HepG2 (cell line): Measurements from ENCODE around the gene RBBP8NL. TPM values are rescaled to one million over a fixed set of nuclear protein-coding genes. Genes with fewer than 3 reads are reported as not detected.

Experiments
- ATAC-seq: fragments of 200-7000 bp; cut with Tn5 transposase; 3 replicates; pipeline ENCODE4 v1.9.1; 2020; ENCODE audit warnings: mild to moderate bottlenecking, moderate library complexity
- BruUV-seq: library from RNA; stranded (reverse); fragments of 400-500 nt; replicated peaks from 2 replicates; lab custom pipeline; 2021; lab: Mats Ljungman, UMichigan
- CTCF ChIA-PET: fragments of 300-600 bp; formaldehyde crosslinking; extraction: SDS; loops from one replicate; lab custom pipeline; 2021; ENCODE audit warnings: low total read pairs, inconsistent platforms, low intra/inter-chr PET ratio; lab: Yijun Ruan, JAX
- POLR2A ChIA-PET: fragments of 350-600 bp; sonication (Branson Sonifier 250); formaldehyde crosslinking; loops from one replicate; lab custom pipeline; 2020; ENCODE audit warnings: antibody characterized with exemption, inconsistent platforms; lab: Yijun Ruan, JAX
- DNase-seq: peaks from one replicate; pipeline ENCODE4 v3.0.0-alpha.2; 2015; ENCODE audit warnings: low spot score
- FAIRE-seq: peaks from 3 replicates; lab custom pipeline; 2011; peaks lifted over from hg19 to GRCh38; lab: Jason Lieb, UNC
- H2AFZ ChIP-seq: one replicate; pipeline ENCODE4 v1.6.1; 2011; ENCODE audit warnings: low read length, inconsistent platforms
- H3K27ac ChIP-seq: fragments of 300-600 bp; 3 replicates; pipeline ENCODE4 v1.8.0; 2011; ENCODE audit warnings: mixed run types, mild to moderate bottlenecking, mixed read lengths, low read length, inconsistent platforms; ENCODE audit not compliant: insufficient read depth; ENCODE audit errors: extremely low read length
- H3K27me3 ChIP-seq, 2 experiments: fragments of 200-600 bp in 1 of 2; 2 replicates in 1 of 2; 3 replicates in 1 of 2; pipeline versions ENCODE4 v1.6.0 to v1.8.0; 2011; ENCODE audit warnings: low read length in 2 of 2, mild to moderate bottlenecking in 2 of 2, moderate library complexity in 2 of 2, inconsistent platforms in 1 of 2; ENCODE audit not compliant: insufficient read depth in 2 of 2, control insufficient read depth in 1 of 2
- H3K36me3 ChIP-seq, 2 experiments: fragments of 200-600 bp in 1 of 2; replicated peaks in 1 of 2; 2 replicates in 1 of 2; 3 replicates in 1 of 2; pipeline versions ENCODE4 v1.5.1 to v1.8.0; 2011; ENCODE audit warnings: low read length in 2 of 2, inconsistent platforms in 1 of 2; ENCODE audit not compliant: insufficient read depth in 2 of 2, control insufficient read depth in 1 of 2
- H3K4me1 ChIP-seq: 2 replicates; pipeline ENCODE4 v1.5.1; 2012; ENCODE audit warnings: low read length, inconsistent platforms; ENCODE audit not compliant: insufficient read depth
- H3K4me2 ChIP-seq: 2 replicates; pipeline ENCODE4 v1.6.0; 2011; ENCODE audit warnings: low read depth, low read length, inconsistent platforms
- H3K4me3 ChIP-seq, 3 experiments: fragments of 200-600 bp in 1 of 3; sonication (generic), shearing (Covaris generic) in 1 of 3; replicated peaks in 1 of 3; 2 replicates each; pipeline ENCODE4 v1.5.1; 2011 to 2016; ENCODE audit warnings: low read length in 3 of 3, inconsistent platforms in 2 of 3, low read depth in 2 of 3, mild to moderate bottlenecking in 2 of 3, control low read depth in 1 of 3, mixed read lengths in 1 of 3; ENCODE audit not compliant: insufficient read depth in 1 of 3
- H3K79me2 ChIP-seq: one replicate; pipeline ENCODE4 v1.6.1; 2011; ENCODE audit warnings: low read length, inconsistent platforms; ENCODE audit not compliant: insufficient read depth
- H3K9ac ChIP-seq: 2 replicates; pipeline ENCODE4 v1.6.0; 2011; ENCODE audit warnings: mild to moderate bottlenecking, low read depth, low read length, inconsistent platforms; ENCODE audit not compliant: insufficient read depth
- H3K9me3 ChIP-seq: 2 replicates; pipeline ENCODE4 v1.5.1; 2012; ENCODE audit warnings: mild to moderate bottlenecking, low read length
- H4K20me1 ChIP-seq: 2 replicates; pipeline ENCODE4 v1.6.0; 2011; ENCODE audit warnings: inconsistent platforms, mild to moderate bottlenecking, low read length, moderate library complexity; ENCODE audit not compliant: insufficient read depth
- CENPX ChIP-seq: sonication (generic); formaldehyde crosslinking; IDR thresholded peaks from 2 replicates; pipeline ENCODE4 v1.9.0; 2021; ENCODE audit warnings: mild to moderate bottlenecking, missing genetic modification reagents, moderate library complexity
- DNMT1 ChIP-seq: sonication (generic); formaldehyde crosslinking; IDR thresholded peaks from 2 replicates; pipeline ENCODE4 v1.5.1; 2020; ENCODE audit warnings: mild to moderate bottlenecking, missing genetic modification reagents
- JUNB ChIP-seq: sonication (generic); formaldehyde crosslinking; IDR thresholded peaks from 2 replicates; pipeline ENCODE4 v1.8.0; 2022; ENCODE audit warnings: missing genetic modification reagents, mild to moderate bottlenecking, borderline replicate concordance
- KDM5A ChIP-seq: fragments of 200-600 bp; sonication (generic); IDR thresholded peaks from 2 replicates; pipeline ENCODE4 v1.7.0; 2018; ENCODE audit warnings: antibody characterized with exemption, mild to moderate bottlenecking, low read length, borderline replicate concordance
- MATR3 ChIP-seq: sonication (generic); formaldehyde crosslinking; IDR thresholded peaks from 2 replicates; pipeline ENCODE4 v1.4.0; 2020; ENCODE audit warnings: missing genetic modification reagents
- MTF2 ChIP-seq: sonication (generic); formaldehyde crosslinking; IDR thresholded peaks from 2 replicates; pipeline ENCODE4 v1.5.0; 2020; ENCODE audit warnings: missing genetic modification reagents, borderline replicate concordance
- NFKB2 ChIP-seq: sonication (generic); formaldehyde crosslinking; IDR thresholded peaks from 2 replicates; pipeline ENCODE4 v1.4.0; 2020; ENCODE audit warnings: missing genetic modification reagents, borderline replicate concordance
- RFX1 ChIP-seq: fragments of 450-650 bp; IDR thresholded peaks from 2 replicates; pipeline ENCODE4 v1.6.1; 2017
- XRCC5 ChIP-seq: fragments of 200-400 bp; formaldehyde crosslinking; optimal IDR thresholded peaks from 2 replicates; pipeline ENCODE3; 2017; ENCODE audit warnings: mild to moderate bottlenecking, low read length
- ZFP91 ChIP-seq: sonication (generic); formaldehyde crosslinking; IDR thresholded peaks from 2 replicates; pipeline ENCODE4 v1.9.0; 2022; ENCODE audit warnings: missing genetic modification reagents, mild to moderate bottlenecking, borderline replicate concordance
- ZNF563 ChIP-seq: sonication (generic); formaldehyde crosslinking; IDR thresholded peaks from 2 replicates; pipeline ENCODE4 v1.8.0; 2022; ENCODE audit warnings: mild to moderate bottlenecking, moderate library complexity, missing genetic modification reagents
- ZNF605 ChIP-seq: sonication (generic); formaldehyde crosslinking; IDR thresholded peaks from 2 replicates; pipeline ENCODE4 v1.8.0; 2022; ENCODE audit warnings: mild to moderate bottlenecking, missing genetic modification reagents
- WGBS: methylation state at CpG from one replicate; pipeline ENCODE4 v1.1.6; 2017; ENCODE audit warnings: low lambda C conversion rate; 5-methylcytosine and 5-hydroxymethylcytosine counted together
- in situ Hi-C: cut with HindIII; loops from 2 replicates; pipeline ENCODE4 v1.10.0; 2017; ENCODE audit warnings: low pct_unique_long_range_greater_than_20kb; ENCODE audit not compliant: extremely low pct_ligation_motif_present
- intact Hi-C: fragments of 100-400 bp; cut with micrococcal nuclease; formaldehyde crosslinking; loops from one replicate; pipeline ENCODE4 v1.10.0; 2022; ENCODE audit not compliant: unreplicated experiment
- polyA plus RNA-seq, 8 experiments: library from polyadenylated mRNA; depleted of rRNA in 3 of 8; stranded (reverse) in 7 of 8; unstranded in 1 of 8; fragments of >200 nt; fragmentation: Illumina TruSeq in 4 of 8; extraction: Trizol in 4 of 8; gene quantifications; 2 replicates each; pipeline versions ENCODE4 v1.2.1 to v1.2.3, GENCODE V29; 2011 to 2016; ENCODE audit warnings: low read depth in 4 of 8, missing spikeins in 1 of 8, mixed read lengths in 1 of 8; ENCODE audit not compliant: insufficient read depth in 1 of 8
- total RNA-seq, 5 experiments: library from RNA; depleted of rRNA; stranded (reverse); fragments of >200 nt; fragmentation: Illumina TruSeq; extraction: Trizol; gene quantifications; 2 replicates each; pipeline ENCODE4 v1.2.3, GENCODE V29; 2016; ENCODE audit warnings: low read depth in 1 of 5

Gene RBBP8NL
- total and polyA plus RNA-seq, 2 of the 13 experiments (the other 11 are each of a cell fraction or from before 2014, with no cell fraction given) = 0.69 to 0.86 TPM

DNA sequence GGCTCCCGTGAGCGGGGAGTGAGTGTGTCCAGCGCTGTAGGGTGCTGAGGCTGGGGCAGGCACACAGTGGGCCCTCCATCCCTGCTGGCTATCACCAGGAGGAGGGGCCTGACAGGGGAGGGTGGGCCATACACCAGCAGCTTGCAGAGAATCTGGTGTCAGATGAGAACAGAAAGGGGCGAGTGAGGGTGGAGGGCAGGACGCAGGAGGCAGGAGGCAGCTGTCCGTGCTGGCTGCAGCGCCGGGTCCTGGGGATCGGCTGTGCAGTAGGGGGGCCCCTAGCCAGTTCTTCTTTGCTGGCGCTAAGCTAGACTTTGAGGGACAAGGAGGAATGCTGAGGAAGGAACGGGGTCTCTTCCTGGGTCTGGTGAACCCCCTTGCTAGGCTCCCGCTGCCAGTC is 18.7 kb downstream of the RBBP8NL start:
- FAIRE-seq (no peak), ATAC-seq (no peak), DNase-seq (no peak)
- Histone ChIP-seq H2AFZ (no peak overlapping the region), H4K20me1 (peaks cover 3% of the 10 kb centered on the region; the same call in 1 of the 2 replicates), H3K9ac (no peak overlapping the region), H3K36me3 (peaks cover 0 to 8% of the 10 kb centered on the region in 2 experiments; a peak in 2 of 5 replicates), H3K4me3 (no peak overlapping the region), H3K79me2 (peaks cover 9% of the 10 kb centered on the region), H3K9me3 (no peaks in the 10 kb centered on the region), H3K27ac (no peak overlapping the region), H3K27me3 (peaks cover 11 to 22% of the 10 kb centered on the region in 2 experiments), H3K4me1 (peaks cover 93% of the 10 kb centered on the region), H3K4me2 (no peak overlapping the region)
- POLR2A ChIA-PET = no interaction called here
- TF ChIP-seq DNMT1 (CRISPR knock-in tag) = no peak
- no peak for TF ChIP-seq XRCC5
- TF ChIP-seq CENPX (CRISPR knock-in tag) = no peak
- 0 out of 2 replicates have a peak, but pooled peaks have one; percentile 9 for TF ChIP-seq MTF2 (CRISPR knock-in tag)
- CTCF ChIA-PET = no interaction called here
- in situ Hi-C loops = no loop called here
- no TSS peak for BruUV-seq
- intact Hi-C loops = no loop called here
- WGBS = 59% methylated on average over 12 of the region's 12 CpGs

DNA sequence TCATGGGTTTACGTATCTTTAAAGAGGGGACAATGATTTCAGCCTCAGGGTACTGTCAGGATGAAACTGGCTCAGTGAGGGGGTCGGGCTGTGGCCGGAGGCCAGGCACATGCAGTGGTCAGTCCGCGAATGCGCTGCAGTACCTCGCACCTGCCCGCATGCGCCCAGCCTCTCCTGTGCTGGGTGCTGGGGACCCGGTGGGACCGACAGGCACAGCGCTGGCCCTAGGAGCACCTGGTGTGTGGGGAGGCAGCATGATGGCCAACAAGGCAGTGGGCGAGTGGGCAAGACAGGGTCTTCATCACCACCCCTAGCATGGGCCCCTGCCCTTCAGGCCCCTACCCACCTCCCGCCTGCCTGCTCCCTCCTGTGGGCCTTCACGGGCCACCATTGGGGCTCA is 19.3 kb downstream of the RBBP8NL start:
- POLR2A ChIA-PET = no interaction called here
- WGBS = 54% methylated on average over 15 of the region's 15 CpGs
- H3K4me2 ChIP-seq = peak overlapping the region; percentile 93
- TF ChIP-seq JUNB (CRISPR knock-in tag) (no peak), MATR3 (0 out of 2 replicates have a peak, but pooled peaks have one; percentile 59), ZFP91 (CRISPR knock-in tag) (peak; percentile 5; the same call in 1 of the 2 replicates), ZNF563 (no peak), KDM5A (no peak), RFX1 (no peak), NFKB2 (CRISPR knock-in tag) (no peak), ZNF605 (CRISPR knock-in tag) (0 out of 2 replicates have a peak, but pooled peaks have one; percentile 3)

More for the DNA sequence above, 19.3 kb downstream of the RBBP8NL start:
- Histone ChIP-seq H3K79me2 (peaks cover 9% of the 10 kb centered on the region), H2AFZ (no peak overlapping the region), H3K9me3 (no peaks in the 10 kb centered on the region), H3K4me3 (peak overlapping the region in 1 of 3 experiments; percentile 77; a peak in 2 of 6 replicates), H3K27ac (no peak overlapping the region), H3K9ac (no peak overlapping the region), H3K36me3 (peaks cover 0 to 11% of the 10 kb centered on the region in 2 experiments; a peak in 3 of 5 replicates), H4K20me1 (peaks cover 3% of the 10 kb centered on the region; the same call in 1 of the 2 replicates), H3K27me3 (peaks cover 11 to 20% of the 10 kb centered on the region in 2 experiments), H3K4me1 (peaks cover 87% of the 10 kb centered on the region)
- no TSS peak for BruUV-seq
- ATAC-seq = no peak
- DNase-seq = no peak
- FAIRE-seq = no peak
- in situ Hi-C loops = no loop called here
- CTCF ChIA-PET = no interaction called here
- intact Hi-C loops = no loop called here
